ENCODE results near the gene TLCD2.
A peak's percentile ranks its signal among the peaks of the same experiment; 100 is the strongest.
"Not testable (repeated sequence)": the region's sequence is repeated elsewhere in the genome, so short reads cannot be mapped to it uniquely, and the experiment has no call there.

The TLCD2 gene

GRCh38 chr17:1735418-1735817 lies 25.2 kb upstream of the TLCD2 start:
- no peak for DNase-seq

- no peak for DNase-seq
Observed at GRCh38 chr17:1733759-1734158, 23.6 kb upstream of the TLCD2 start.

GRCh38 chr17:1732833-1733321 lies 22.7 kb upstream of the TLCD2 start:
- DNase-seq, result no peak

- no peak for DNase-seq
Observed at GRCh38 chr17:1732241-1732832, 22.2 kb upstream of the TLCD2 start.

- no peak for DNase-seq
Observed at GRCh38 chr17:1731194-1731506, 21.0 kb upstream of the TLCD2 start.

- no peak for DNase-seq
Observed at GRCh38 chr17:1730326-1731193, 20.4 kb upstream of the TLCD2 start.

GRCh38 chr17:1729966-1730325 lies 19.8 kb upstream of the TLCD2 start:
- no peak for DNase-seq

GRCh38 chr17:1727876-1728630 lies 17.9 kb upstream of the TLCD2 start:
- DNase-seq, result no peak

- no peak for DNase-seq
Observed at GRCh38 chr17:1727258-1727789, 17.1 kb upstream of the TLCD2 start.

- no peak for DNase-seq
Observed at GRCh38 chr17:1726626-1727257, 16.6 kb upstream of the TLCD2 start.

- DNase-seq, result no peak
Observed at GRCh38 chr17:1725642-1726511, 15.7 kb upstream of the TLCD2 start.

GRCh38 chr17:1724869-1725641 lies 14.9 kb upstream of the TLCD2 start:
- no peak for DNase-seq

GRCh38 chr17:1724351-1724868 lies 14.2 kb upstream of the TLCD2 start, which contains the start of gene WDR81:
WDR81 (plus strand) TSS chr17:1724704; CDS start chr17:1724960, 256 bp downstream.
- DNase-seq, result peak; percentile 20

- DNase-seq, result not testable (repeated sequence)
Observed at GRCh38 chr17:1722022-1722421, 11.8 kb upstream of the TLCD2 start.

- DNase-seq, result no peak
Observed at GRCh38 chr17:1720856-1721386, 10.7 kb upstream of the TLCD2 start.

GRCh38 chr17:1718362-1719165 lies 8.4 kb upstream of the TLCD2 start:
- DNase-seq, result no peak

- DNase-seq, result peak; percentile 49
Observed at GRCh38 chr17:1716912-1717695, 6.9 kb upstream of the TLCD2 start.

GRCh38 chr17:1716076-1716911 lies 6.1 kb upstream of the TLCD2 start:
- DNase-seq, result peak; percentile 82
